Occipital lobe (tissue), 2 donors: Measurements from ENCODE around the gene CSRNP3. TPM values are rescaled to one million over a fixed set of nuclear protein-coding genes. Genes with fewer than 3 reads are reported as not detected.
"Not testable (repeated sequence)": the region's sequence is repeated elsewhere in the genome, so short reads cannot be mapped to it uniquely, and the experiment has no call there.

ENCODE experiments used
- DNase-seq: peaks from one replicate; lab custom pipeline; 2025; lab: John Stamatoyannopoulos, UW
- total RNA-seq: library from RNA; depleted of rRNA; stranded (reverse); fragments of >200 nt; gene quantifications from one replicate; pipeline ENCODE4 v1.2.3, GENCODE V29; 2014

The CSRNP3 gene
- total RNA-seq, 1 donor from 2014 or later = 246 TPM

GRCh38 chr2:165632594-165632993 lies 163.1 kb downstream of the CSRNP3 start:
- DNase-seq = no peak

DNA sequence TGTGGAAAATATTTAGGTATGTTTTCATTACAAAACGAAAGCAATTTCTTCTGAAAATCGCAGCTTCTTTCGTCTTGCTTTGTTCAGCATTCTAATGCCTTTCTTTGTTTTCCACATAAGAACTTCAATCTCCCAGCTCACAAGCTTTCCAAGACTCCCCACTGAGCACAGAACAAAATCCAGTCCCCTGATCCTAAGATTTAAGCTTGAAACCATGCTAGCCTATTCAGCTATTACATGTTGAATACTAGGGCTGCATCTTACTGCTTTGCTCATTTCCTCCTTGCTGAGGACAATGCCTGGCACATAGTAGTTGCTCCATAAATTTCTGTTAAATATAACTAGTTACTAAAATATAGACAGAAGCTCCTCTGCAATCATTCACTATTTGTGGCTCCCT lies 163.9 kb downstream of the CSRNP3 start:
- DNase-seq = no peak

DNA sequence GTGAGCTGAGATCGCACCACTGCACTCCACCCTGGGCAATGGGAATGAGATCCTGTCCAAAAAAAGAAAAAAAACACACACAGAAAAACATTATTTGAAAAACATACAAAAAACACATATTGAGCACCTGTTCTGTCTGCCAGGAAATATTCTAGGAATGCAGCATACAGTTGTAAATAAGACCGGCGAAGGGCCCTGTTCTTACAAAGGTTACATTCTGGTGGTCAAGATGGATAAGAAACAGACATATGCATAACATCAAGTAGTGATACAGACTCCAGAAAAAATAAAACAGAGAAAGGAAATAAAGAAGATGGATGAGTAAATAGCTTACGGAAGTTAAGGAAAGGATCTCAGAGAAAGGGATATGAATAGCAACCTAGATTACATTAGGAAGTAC lies 164.8 kb downstream of the CSRNP3 start:
- no peak for DNase-seq

DNA sequence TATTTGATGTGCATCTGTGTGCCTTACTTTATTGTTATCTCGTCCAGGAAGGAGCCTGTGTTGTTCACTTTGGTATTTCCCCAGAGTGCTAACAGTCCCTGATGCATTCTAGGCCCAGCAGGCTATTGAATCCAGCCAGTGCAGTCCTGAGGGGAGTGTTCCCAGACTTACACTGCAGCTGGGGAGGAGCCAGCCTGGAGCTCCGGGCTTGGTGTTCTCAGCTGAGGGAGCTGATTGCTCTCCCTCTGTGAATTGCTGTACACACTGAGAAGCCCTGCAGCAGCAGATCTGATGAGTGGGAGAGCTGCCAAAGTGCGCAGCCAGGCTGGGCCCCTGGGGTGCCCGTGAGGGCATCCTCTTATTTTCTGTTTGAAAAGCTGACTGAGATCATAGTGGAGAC lies 165.4 kb downstream of the CSRNP3 start:
- peak; percentile 79 for DNase-seq

GRCh38 chr2:165635532-165635931 lies 166.0 kb downstream of the CSRNP3 start:
- no peak for DNase-seq

DNA sequence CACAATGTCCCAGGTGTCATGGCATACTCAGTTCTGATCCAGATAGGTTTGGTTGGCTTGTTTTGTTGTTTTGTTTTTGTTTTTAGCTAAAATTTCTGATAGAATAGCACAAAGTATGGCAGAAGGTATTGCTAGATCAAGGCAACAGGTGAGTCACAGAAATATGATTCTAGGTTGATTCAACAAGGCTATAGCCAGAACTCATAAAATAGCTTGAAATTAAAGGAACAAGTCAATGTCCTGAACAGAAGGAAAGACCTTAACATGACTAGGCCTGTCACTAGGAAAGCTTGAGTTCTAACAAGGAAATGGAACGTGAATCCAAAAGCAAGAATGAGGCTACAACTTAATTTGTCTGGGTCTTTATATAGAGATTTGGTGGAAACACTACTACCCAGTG lies 167.5 kb downstream of the CSRNP3 start:
- DNase-seq = no peak

DNA sequence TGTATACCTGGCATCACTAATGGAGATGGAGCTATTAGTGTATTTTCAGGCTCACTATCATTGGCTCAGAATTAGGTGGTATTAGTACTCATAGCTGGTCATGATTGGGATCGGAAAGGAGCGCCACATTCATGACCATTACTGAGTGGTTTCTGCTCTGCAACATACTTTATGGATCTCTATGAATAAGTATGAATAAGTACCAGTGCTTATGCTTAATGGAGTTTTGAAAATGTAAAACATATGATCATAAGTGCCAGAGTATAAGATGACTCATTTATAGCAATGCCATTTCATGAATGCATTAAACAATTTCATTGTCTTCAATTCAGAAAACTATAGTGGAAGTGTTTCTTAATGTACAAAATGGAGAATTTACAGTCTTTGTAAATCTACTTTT lies 167.9 kb downstream of the CSRNP3 start:
- DNase-seq = no peak

- no peak for DNase-seq
Measured at GRCh38 chr2:165639504-165639903, 170.0 kb downstream of the CSRNP3 start.

- DNase-seq = no peak
Measured at GRCh38 chr2:165640247-165640929, 170.9 kb downstream of the CSRNP3 start.

- no peak for DNase-seq
Measured at GRCh38 chr2:165645930-165646831, 176.7 kb downstream of the CSRNP3 start.

GRCh38 chr2:165647409-165647808 lies 177.9 kb downstream of the CSRNP3 start:
- no peak for DNase-seq

- no peak for DNase-seq
Measured at GRCh38 chr2:165648801-165649200, 179.3 kb downstream of the CSRNP3 start.

- no peak for DNase-seq
Measured at GRCh38 chr2:165651233-165651632, 181.7 kb downstream of the CSRNP3 start.

DNA sequence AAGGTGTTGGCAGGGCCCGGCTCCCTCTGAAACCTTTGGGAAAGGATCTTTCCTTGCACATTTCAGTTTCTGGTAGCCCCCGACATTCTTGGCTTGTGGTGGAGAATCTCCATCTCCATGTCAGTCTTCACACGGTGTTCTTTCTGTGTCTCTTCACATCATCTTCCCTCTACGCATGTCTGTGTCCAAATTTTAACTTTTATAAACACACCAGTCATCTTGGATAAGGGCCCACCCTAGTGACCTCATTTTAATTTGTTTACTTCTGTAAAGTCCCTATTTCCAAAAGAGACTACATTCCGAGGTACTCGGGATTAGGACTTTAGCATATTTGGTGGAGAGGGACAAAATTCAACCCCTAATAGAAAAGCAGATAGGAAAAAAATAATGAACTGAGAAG lies 186.2 kb downstream of the CSRNP3 start:
- DNase-seq = no peak

DNA sequence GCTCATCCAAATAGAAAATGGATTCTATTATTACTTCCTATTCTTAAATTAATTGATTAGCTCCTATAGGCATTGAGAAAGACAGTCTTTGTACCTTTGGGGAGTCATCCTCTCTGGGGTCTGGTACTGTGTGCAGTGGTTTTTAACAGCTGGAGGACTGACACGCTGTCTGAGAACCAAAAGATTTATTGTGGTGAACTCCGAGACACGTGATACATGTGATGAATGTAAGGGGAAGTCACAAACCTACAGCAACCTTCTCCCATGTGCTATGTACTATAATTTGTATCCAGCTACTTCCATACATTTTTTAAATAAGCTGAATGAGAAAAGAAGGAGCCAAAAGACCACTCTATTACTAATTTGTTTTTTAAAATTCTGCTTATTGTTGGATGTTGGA lies 190.9 kb downstream of the CSRNP3 start:
- DNase-seq = no peak

DNA sequence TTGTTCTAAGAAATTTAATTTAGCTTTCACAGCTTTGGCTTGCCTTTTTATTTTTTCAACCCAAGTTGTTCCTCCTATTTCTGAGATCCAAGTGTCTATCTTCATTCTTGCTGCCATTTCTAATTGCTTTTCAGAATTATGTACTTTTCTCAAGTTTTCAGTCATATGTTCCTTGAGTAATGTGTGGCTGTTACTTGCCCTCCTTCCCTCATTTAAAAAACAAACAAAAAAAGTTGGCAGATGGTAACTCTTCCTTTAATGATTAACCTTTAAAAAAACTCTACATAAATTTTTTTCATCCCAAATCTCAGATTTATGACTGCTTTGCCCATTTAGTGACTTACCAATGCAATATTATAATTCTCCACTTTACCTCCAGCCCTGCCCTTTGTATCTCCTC lies 193.2 kb downstream of the CSRNP3 start:
- no peak for DNase-seq

DNA sequence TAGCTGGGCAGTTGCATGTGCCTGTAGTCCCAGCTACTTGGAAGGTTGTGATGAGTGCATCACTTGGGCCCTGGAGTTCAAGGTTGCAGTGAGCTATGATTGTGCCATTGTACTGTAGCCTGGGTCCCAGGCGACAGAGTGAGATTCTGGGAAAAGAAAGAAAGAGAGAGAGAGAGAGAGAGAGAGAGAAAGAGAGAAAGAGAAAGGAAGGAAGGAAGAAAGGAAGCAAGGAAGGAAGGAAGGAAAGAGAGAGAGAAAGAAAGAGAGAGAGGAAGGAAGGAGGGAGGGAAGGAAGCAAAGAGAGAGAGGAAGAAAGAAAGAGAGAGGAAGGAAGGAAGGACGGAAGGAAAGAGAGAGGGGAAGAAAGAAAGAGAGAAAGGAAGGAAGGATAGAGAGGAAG lies 196.1 kb downstream of the CSRNP3 start:
- DNase-seq = no peak

- not testable (repeated sequence) for DNase-seq
Measured at GRCh38 chr2:165666073-165666472, 196.6 kb downstream of the CSRNP3 start.

- DNase-seq = no peak
Measured at GRCh38 chr2:165666605-165667004, 197.1 kb downstream of the CSRNP3 start.

- no peak for DNase-seq
Measured at GRCh38 chr2:165667375-165667774, 197.9 kb downstream of the CSRNP3 start.

DNA sequence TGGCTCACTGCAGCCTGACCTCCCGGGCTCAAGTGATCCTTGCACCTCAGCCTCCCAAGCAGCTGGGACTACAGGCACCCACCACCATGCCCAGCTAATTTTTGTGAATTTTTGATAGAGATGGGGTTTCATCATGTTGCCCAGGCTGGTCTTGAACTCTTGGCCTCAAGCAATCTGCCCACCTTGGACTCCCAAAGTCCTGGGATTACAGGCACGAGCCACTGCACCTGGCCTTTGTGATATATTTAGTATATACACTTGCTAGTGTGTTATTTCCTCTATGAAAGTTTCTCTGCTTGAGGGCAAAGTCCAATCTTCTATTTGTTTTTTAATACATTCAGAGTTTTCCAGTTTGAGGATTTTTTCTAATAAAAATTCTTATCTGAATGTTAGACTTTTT lies 205.3 kb downstream of the CSRNP3 start:
- DNase-seq = no peak

- no peak for DNase-seq
Measured at GRCh38 chr2:165675551-165675968, 206.1 kb downstream of the CSRNP3 start.

GRCh38 chr2:165678882-165679281 lies 209.4 kb downstream of the CSRNP3 start:
- DNase-seq = peak; percentile 21
